Common myeloid progenitor, CD34-positive (primary cell): Measurements from ENCODE around the gene PLIN5.

Source experiments
- CTCF ChIA-PET: fragments of 350-600 bp; sonication (Branson Sonifier 250); formaldehyde crosslinking; loops from one replicate; lab custom pipeline; 2021; ENCODE audit warnings: antibody characterized with exemption; lab: Charles Lee
- POLR2A ChIA-PET: fragments of 350-600 bp; sonication (Branson Sonifier 250); formaldehyde crosslinking; loops from one replicate; lab custom pipeline; 2021; ENCODE audit warnings: antibody characterized with exemption; lab: Charles Lee
- DNase-seq, 3 donors: peaks; one replicate each; pipeline versions ENCODE4 v3.0.0 to v3.0.0-alpha.2; 2013
- H3K27ac ChIP-seq, 2 experiments: 1 replicate in 1 of 2; 2 replicates in 1 of 2; pipeline ENCODE4 v1.7.0; 2013; ENCODE audit warnings: inconsistent platforms in 2 of 2, low read length in 2 of 2, mild to moderate bottlenecking in 2 of 2, low read depth in 1 of 2, moderate library complexity in 1 of 2; ENCODE audit not compliant: severe bottlenecking in 2 of 2, insufficient read depth in 1 of 2, poor library complexity in 1 of 2
- H3K27me3 ChIP-seq, 5 experiments: replicated peaks in 2 of 5; 1 replicate in 3 of 5; 2 replicates in 2 of 5; pipeline versions ENCODE4 v1.6.1 to v1.7.0; 2013; ENCODE audit warnings: low read length in 4 of 5, mild to moderate bottlenecking in 2 of 5, moderate library complexity in 2 of 5, inconsistent platforms in 1 of 5; ENCODE audit not compliant: insufficient read depth in 5 of 5, control insufficient read depth in 4 of 5
- H3K36me3 ChIP-seq, 4 experiments: 1 replicate in 2 of 4; 2 replicates in 2 of 4; pipeline versions ENCODE4 v1.6.1 to v1.7.0; 2013; ENCODE audit warnings: low read length in 3 of 4, control low read depth in 1 of 4, mild to moderate bottlenecking in 1 of 4; ENCODE audit not compliant: control insufficient read depth in 4 of 4, insufficient read depth in 4 of 4
- H3K4me1 ChIP-seq, 4 experiments: 1 replicate in 3 of 4; 2 replicates in 1 of 4; pipeline versions ENCODE4 v1.6.1 to v1.7.1; 2013; ENCODE audit warnings: low read length in 3 of 4, mild to moderate bottlenecking in 3 of 4, control low read depth in 1 of 4, inconsistent platforms in 1 of 4, moderate library complexity in 1 of 4; ENCODE audit not compliant: control insufficient read depth in 4 of 4, insufficient read depth in 4 of 4; ENCODE audit errors: control extremely low read depth in 1 of 4
- H3K4me3 ChIP-seq, 7 experiments: 1 replicate in 4 of 7; 2 replicates in 3 of 7; pipeline versions ENCODE4 v1.5.1 to v1.7.0; 2013; ENCODE audit warnings: mild to moderate bottlenecking in 7 of 7, low read length in 6 of 7, moderate library complexity in 6 of 7, inconsistent platforms in 2 of 7, low read depth in 2 of 7, control low read depth in 1 of 7; ENCODE audit not compliant: insufficient read depth in 4 of 7, control insufficient read depth in 1 of 7; ENCODE audit errors: extremely low read depth in 1 of 7
- H3K9me3 ChIP-seq, 5 experiments: 1 replicate in 4 of 5; 2 replicates in 1 of 5; pipeline versions ENCODE4 v1.6.1 to v1.7.1; 2013; ENCODE audit warnings: low read length in 4 of 5, mild to moderate bottlenecking in 2 of 5, inconsistent platforms in 1 of 5, low read depth in 1 of 5, moderate library complexity in 1 of 5; ENCODE audit not compliant: control insufficient read depth in 4 of 5, insufficient read depth in 2 of 5; ENCODE audit errors: control extremely low read depth in 1 of 5
- WGBS: methylation state at CpG from one replicate; pipeline ENCODE4 v1.1.5; 2013; ENCODE audit not compliant: insufficient coverage; 5-methylcytosine and 5-hydroxymethylcytosine counted together

The PLIN5 gene

GRCh38 chr19:4510435-4511255 is 24.4 kb downstream of the PLIN5 start:
- no peaks in the 10 kb centered on the region for H3K27me3 ChIP-seq
- peaks cover 0 to 3% (median under 1%) of the 10 kb centered on the region in 4 experiments for H3K36me3 ChIP-seq
- 89% methylated on average over 35 of the region's 37 CpGs for WGBS
- no peak overlapping the region for H3K27ac ChIP-seq
- no peak overlapping the region for H3K4me3 ChIP-seq
- H3K9me3 ChIP-seq: no peaks in the 10 kb centered on the region
- ChIA-PET POLR2A (no interaction called here), CTCF (interaction anchor here (1.6 kb wide), 1 partner anchor 11 kb away, joined by 7 read pairs; no protein-coding TSS in a partner anchor)
- peaks cover 0 to 9% (median 4%) of the 10 kb centered on the region in 4 experiments for H3K4me1 ChIP-seq
- DNase-seq: no peak

- Histone ChIP-seq H3K4me3 (no peak overlapping the region), H3K27me3 (no peaks in the 10 kb centered on the region), H3K9me3 (no peaks in the 10 kb centered on the region), H3K27ac (no peak overlapping the region), H3K4me1 (peaks cover 0 to 9% (median 4%) of the 10 kb centered on the region in 4 experiments), H3K36me3 (peaks cover 0 to 18% (median 9%) of the 10 kb centered on the region in 4 experiments)
- no peak for DNase-seq
- POLR2A ChIA-PET: no interaction called here
- CTCF ChIA-PET: interaction anchor here (0.6 to 3.4 kb wide), 3 partner anchors 12 to 521 kb away, joined by 4 to 20 read pairs (median 7); no protein-coding TSS in a partner anchor
- WGBS: 96% methylated on average over 12 of the region's 21 CpGs
Measured at GRCh38 chr19:4508698-4509097, 26.3 kb downstream of the PLIN5 start.

DNA sequence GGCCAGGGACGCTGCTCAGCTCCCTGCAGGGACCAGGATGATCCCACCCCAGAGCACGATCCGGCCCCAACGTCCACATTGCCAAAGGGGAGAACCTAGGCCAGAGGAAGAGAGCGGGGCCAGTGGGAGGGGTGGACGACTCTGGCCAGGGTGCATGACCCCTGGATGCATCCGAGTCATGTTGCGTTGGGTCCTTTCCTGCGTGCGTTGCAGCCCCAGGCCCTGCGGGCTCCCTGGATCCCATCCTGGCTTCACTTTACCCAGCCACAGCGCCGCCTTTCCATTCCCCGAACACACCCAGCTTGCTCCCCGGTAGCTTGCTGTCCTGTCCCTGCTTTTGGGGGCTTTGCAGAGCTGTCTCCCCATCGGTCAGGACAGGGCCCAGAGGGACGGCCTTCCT is 27.2 kb downstream of the PLIN5 start:
- Histone ChIP-seq H3K4me1 (peaks cover 0 to 9% (median 4%) of the 10 kb centered on the region in 4 experiments), H3K27me3 (no peaks in the 10 kb centered on the region), H3K9me3 (no peaks in the 10 kb centered on the region), H3K4me3 (no peak overlapping the region), H3K27ac (no peak overlapping the region), H3K36me3 (peaks cover 0 to 26% (median 14%) of the 10 kb centered on the region in 4 experiments)
- no peak for DNase-seq
- WGBS: 96% methylated on average over 17 of the region's 17 CpGs
- CTCF ChIA-PET: interaction anchor here (3.4 kb wide), 1 partner anchor 16 kb away, joined by 20 read pairs; no protein-coding TSS in a partner anchor
- POLR2A ChIA-PET: no interaction called here

- peaks cover 0 to 9% (median 4%) of the 10 kb centered on the region in 4 experiments for H3K4me1 ChIP-seq
- DNase-seq: no peak
Measured at GRCh38 chr19:4507150-4507452, 27.9 kb downstream of the PLIN5 start.

GRCh38 chr19:4506449-4507149 is 28.4 kb downstream of the PLIN5 start:
- H3K27ac ChIP-seq: no peak overlapping the region
- ChIA-PET POLR2A (no interaction called here), CTCF (interaction anchor here (3.4 kb wide), 1 partner anchor 17 kb away, joined by 20 read pairs; no protein-coding TSS in a partner anchor)
- H3K4me1 ChIP-seq: peaks cover 0 to 9% (median 4%) of the 10 kb centered on the region in 4 experiments
- H3K36me3 ChIP-seq: peaks cover 0 to 36% (median 22%) of the 10 kb centered on the region in 4 experiments
- H3K27me3 ChIP-seq: no peaks in the 10 kb centered on the region
- WGBS: 97% methylated on average over 14 of the region's 17 CpGs
- DNase-seq: peak; percentile 21 to 65 (median 57)
- no peaks in the 10 kb centered on the region for H3K9me3 ChIP-seq
- no peak overlapping the region for H3K4me3 ChIP-seq

More at GRCh38 chr19:4507150-4507452, 27.9 kb downstream of the PLIN5 start:
- H3K27me3 ChIP-seq: no peaks in the 10 kb centered on the region
- 99% methylated on average over 12 of the region's 12 CpGs for WGBS
- H3K27ac ChIP-seq: no peak overlapping the region
- ChIA-PET CTCF (interaction anchor here (3.4 kb wide), 1 partner anchor 17 kb away, joined by 20 read pairs; no protein-coding TSS in a partner anchor), POLR2A (no interaction called here)
- no peaks in the 10 kb centered on the region for H3K9me3 ChIP-seq
- H3K36me3 ChIP-seq: peaks cover 0 to 33% (median 19%) of the 10 kb centered on the region in 4 experiments
- no peak overlapping the region for H3K4me3 ChIP-seq

DNA sequence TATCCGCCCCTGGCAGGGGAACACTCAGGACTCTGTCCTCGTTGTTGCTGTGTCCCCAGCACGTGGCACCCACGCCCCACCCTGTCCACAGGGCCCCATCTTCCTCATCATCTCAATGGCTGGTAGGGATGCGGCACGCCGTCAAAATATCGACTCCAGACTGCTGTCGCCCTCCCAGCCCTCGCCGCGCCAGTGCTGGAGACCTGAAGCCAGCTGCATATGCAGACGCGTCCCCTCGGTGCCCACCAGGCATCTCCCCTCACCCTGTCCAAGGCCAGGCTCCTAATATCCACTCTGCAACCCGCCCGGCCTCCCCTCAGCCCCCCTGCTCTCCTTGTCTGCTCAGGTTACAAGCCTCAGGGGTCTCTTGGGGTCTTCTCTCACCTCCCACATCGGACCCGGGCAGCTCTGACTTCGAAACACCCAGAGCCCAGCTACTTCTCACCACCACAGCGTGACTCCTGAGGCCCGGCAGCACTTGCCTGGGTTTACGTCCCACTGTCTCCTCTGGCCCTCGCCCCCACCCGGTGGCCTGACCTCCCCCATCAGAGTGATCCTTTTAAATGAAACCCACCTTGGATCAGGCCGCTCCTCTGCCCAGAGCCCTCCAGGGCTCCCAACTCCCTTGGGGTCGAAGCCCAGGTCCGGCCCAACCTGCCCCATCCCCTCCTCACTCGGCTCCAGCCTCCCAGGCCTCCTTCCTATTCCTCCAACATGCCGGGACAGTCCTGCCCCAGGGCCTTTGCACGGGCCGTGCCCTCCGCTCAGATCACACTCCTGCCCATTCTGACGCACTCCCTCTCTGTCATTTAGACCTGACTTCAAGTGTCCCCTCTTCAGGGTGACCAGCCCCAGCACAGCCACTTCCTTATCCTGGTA is 29.2 kb downstream of the PLIN5 start:
- ChIA-PET POLR2A (no interaction called here), CTCF (no interaction called here)
- Histone ChIP-seq H3K4me3 (no peak overlapping the region), H3K27me3 (no peaks in the 10 kb centered on the region), H3K9me3 (no peaks in the 10 kb centered on the region), H3K27ac (no peak overlapping the region), H3K36me3 (peaks cover 0 to 44% (median 28%) of the 10 kb centered on the region in 4 experiments), H3K4me1 (peaks cover 0 to 9% (median 4%) of the 10 kb centered on the region in 4 experiments)
- 97% methylated on average over 32 of the region's 34 CpGs for WGBS
- DNase-seq: no peak
